Heart left ventricle (tissue), 13 donors: ENCODE data around the gene LHFPL2.

Experiments
- CTCF ChIP-seq, 12 donors: fragments of 200-600 bp; sonication (generic) in 4 of 12; IDR thresholded peaks; one replicate each; pipeline versions ENCODE4 v1.5.0 to v1.8.0; 2018 to 2022; ENCODE audit warnings: antibody characterized with exemption in 12 of 12, mild to moderate bottlenecking in 5 of 12
- POLR2A ChIP-seq, 2 donors: fragments of 450-650 bp; IDR thresholded peaks; one replicate each; pipeline ENCODE4 v1.6.1; 2017; ENCODE audit warnings: antibody characterized with exemption in 2 of 2, mild to moderate bottlenecking in 2 of 2, moderate library complexity in 2 of 2
- donor health status: ischemic (EF 13 %, LVEDD 7.1; RV severe dilation, severe dysfunction).
- donor health status: DM: no; HTN: yes; CAD: no.
- donor health status: DM: no; HTN: no; CAD: no.
- donor health status: ischemic (EF 25% LVEDD 6.9; RV normal size, moderate dysfunction).
- donor health status: ischemic (EF 25% LVEDD 5.7; RV mildly dilated, moderate dysfunction).
- donor health status: ischemic (EF 35%, LVEDD 5.7; RV mildly dilated, moderate dysfunction).
- donor health status: nonischemic (EF 11% LVEDD 7.7; RV severe dilation, severe dysfunction).
- donor health status: DM: yes; HTN: yes; CAD: no.
- donor health status: PGD.
- donor health status: ischemic (EF 29% LVEDD 5.4; RV normal size, mild dysfunction).
- donor health status: nonischemic (EF 23%, LVEDD 6.1; RV moderate dilation, normal function).

- no peak for TF ChIP-seq CTCF (IDR thresholded peaks at IDR 0.05)
- TF ChIP-seq POLR2A (IDR thresholded peaks at IDR 0.05): no peak
Measured at GRCh38 chr5:78611126-78611605, 37.4 kb downstream of the LHFPL2 start.
